K562 (cell line): ENCODE results near the gene RPUSD1. TPM values are rescaled to one million over a fixed set of nuclear protein-coding genes. Genes with fewer than 3 reads are reported as not detected.
A peak's percentile ranks its signal among the peaks of the same experiment; 100 is the strongest.

Experiments used
- BCL6 ChIP-seq: fragments of 250-450 bp; sonication (Bioruptor Pico); IDR thresholded peaks from 2 replicates; pipeline ENCODE4 v1.4.0; 2020
- BRD4 ChIP-seq: fragments of 200-600 bp; sonication (generic); IDR thresholded peaks from 2 replicates; pipeline ENCODE4 v1.6.1; 2017; ENCODE audit warnings: inconsistent platforms
- FOSL1 ChIP-seq: fragments of 200-800 bp; sonication (Bioruptor generic); conservative IDR thresholded peaks from 2 replicates; pipeline ENCODE4 v1.6.1; 2016; ENCODE audit warnings: missing genetic modification characterization, missing compliant biosample characterization
- FOXJ3 ChIP-seq: sonication (generic); formaldehyde crosslinking; IDR thresholded peaks from 2 replicates; pipeline ENCODE4 v1.4.0; 2020; ENCODE audit warnings: mild to moderate bottlenecking, missing genetic modification reagents
- GATA2 ChIP-seq: sonication (generic); formaldehyde crosslinking; IDR thresholded peaks from 2 replicates; pipeline ENCODE4 v1.4.0; 2020; ENCODE audit warnings: mild to moderate bottlenecking, missing genetic modification reagents
- JUND ChIP-seq, 2 experiments: IDR thresholded peaks; 2 replicates in 1 of 2; 3 replicates in 1 of 2; pipeline ENCODE4 v1.6.1; 2011; ENCODE audit warnings: borderline replicate concordance in 2 of 2, low read depth in 2 of 2, low read length in 2 of 2, improper control_type of control experiment in 1 of 2, missing biosample characterization in 1 of 2, missing genetic modification characterization in 1 of 2, missing genetic modification reagents in 1 of 2
- LEF1 ChIP-seq: fragments of 450-650 bp; IDR thresholded peaks from 2 replicates; pipeline ENCODE4 v1.6.1; 2016; ENCODE audit warnings: mild to moderate bottlenecking
- MEIS2 ChIP-seq: fragments of 450-650 bp; IDR thresholded peaks from 2 replicates; pipeline ENCODE4 v1.6.1; 2014; ENCODE audit warnings: mild to moderate bottlenecking; ENCODE audit not compliant: partially characterized antibody
- MYC ChIP-seq, 2 experiments: fragments of 250-450 bp in 1 of 2; sonication (Bioruptor Pico) in 1 of 2; IDR thresholded peaks; 2 replicates each; pipeline versions ENCODE4 v1.5.1 to v1.6.1; 2012 to 2021; ENCODE audit warnings: low read depth in 2 of 2, borderline replicate concordance in 1 of 2, improper control_type of control experiment in 1 of 2, low read length in 1 of 2, mild to moderate bottlenecking in 1 of 2, moderate library complexity in 1 of 2
- NR1H2 ChIP-seq: sonication (generic); formaldehyde crosslinking; IDR thresholded peaks from 2 replicates; pipeline ENCODE4 v1.4.0; 2020; ENCODE audit warnings: mild to moderate bottlenecking, missing genetic modification reagents
- NR3C1 ChIP-seq: sonication (generic); formaldehyde crosslinking; IDR thresholded peaks from 2 replicates; pipeline ENCODE4 v1.8.1; 2022; ENCODE audit warnings: missing genetic modification reagents
- PHF21A ChIP-seq: fragments of 450-650 bp; IDR thresholded peaks from 2 replicates; pipeline ENCODE4 v1.6.1; 2017; ENCODE audit warnings: low read depth, borderline replicate concordance
- POLR2A ChIP-seq: fragments of 450-650 bp; conservative IDR thresholded peaks from 2 replicates; pipeline ENCODE4 v1.6.1; 2016
- RFX1 ChIP-seq: fragments of 450-650 bp; IDR thresholded peaks from 2 replicates; pipeline ENCODE4 v1.6.1; 2016; ENCODE audit warnings: mild to moderate bottlenecking, moderate library complexity
- SP1 ChIP-seq: sonication (generic); formaldehyde crosslinking; IDR thresholded peaks from 2 replicates; pipeline ENCODE4 v1.8.1; 2022; ENCODE audit warnings: mild to moderate bottlenecking, missing genetic modification reagents
- TBP ChIP-seq: optimal IDR thresholded peaks from 2 replicates; pipeline ENCODE3; 2011; ENCODE audit warnings: low read depth, low read length, improper control_type of control experiment
- TSC22D4 ChIP-seq: fragments of 450-650 bp; IDR thresholded peaks from 2 replicates; pipeline ENCODE4 v1.6.1; 2016; ENCODE audit warnings: missing genetic modification characterization, missing biosample characterization, control low read depth
- ZKSCAN1 ChIP-seq: fragments of 150-350 bp; IDR thresholded peaks from 2 replicates; pipeline ENCODE4 v1.6.1; 2016; ENCODE audit warnings: low read depth, low read length
- ZNF146 ChIP-seq: IDR thresholded peaks from one replicate; pipeline ENCODE4 v1.6.1; 2018; ENCODE audit warnings: missing compliant biosample characterization; ENCODE audit not compliant: unreplicated experiment
- polyA plus RNA-seq, 8 experiments: library from polyadenylated mRNA; depleted of rRNA in 4 of 8; stranded (reverse) in 5 of 8; unstranded in 3 of 8; fragments of >200 nt; fragmentation: Nextera tagmentation in 2 of 8; fragmentation: Illumina TruSeq in 1 of 8; extraction: Ambion mirVana in 2 of 8; extraction: Trizol in 1 of 8; gene quantifications; 2 replicates each; pipeline versions ENCODE4 v1.2.1 to v1.2.3, GENCODE V29; 2011 to 2014; ENCODE audit warnings: inconsistent platforms in 1 of 8, missing spikeins in 1 of 8
- total RNA-seq, 7 experiments: library from RNA; depleted of rRNA in 6 of 7; stranded (reverse); fragments of >200 nt in 6 of 7; fragmentation: Illumina TruSeq in 2 of 7; extraction: Trizol in 2 of 7; gene quantifications; 2 replicates each; pipeline versions ENCODE4 v1.2.1 to v1.2.3, GENCODE V29; 2011 to 2021; ENCODE audit warnings: low replicate concordance in 1 of 7
- TF ChIP-seq, protein P1 (sequence below), 2 experiments: fragments of 450-650 bp in 1 of 2; sonication (generic) in 1 of 2; formaldehyde crosslinking in 1 of 2; IDR thresholded peaks in 1 of 2; conservative IDR thresholded peaks in 1 of 2; 2 replicates each; pipeline versions ENCODE4 v1.6.1 to v1.8.1; 2016 to 2023; ENCODE audit warnings: mild to moderate bottlenecking in 2 of 2, moderate library complexity in 2 of 2, inconsistent platforms in 1 of 2, missing genetic modification reagents in 1 of 2
- TF ChIP-seq, protein P2 (sequence below), 2 experiments: fragments of 450-650 bp; conservative IDR thresholded peaks; 2 replicates each; pipeline ENCODE4 v1.6.1; 2017; ENCODE audit warnings: mild to moderate bottlenecking in 2 of 2, moderate library complexity in 2 of 2
- TF ChIP-seq, protein P3 (sequence below): sonication (generic); formaldehyde crosslinking; IDR thresholded peaks from 2 replicates; pipeline ENCODE4 v1.8.0; 2022; ENCODE audit warnings: mild to moderate bottlenecking, missing genetic modification reagents
- TF ChIP-seq, protein P4 (sequence below): fragments of 450-650 bp; formaldehyde crosslinking; IDR thresholded peaks from 2 replicates; pipeline ENCODE4 v1.4.0; 2020; ENCODE audit warnings: mild to moderate bottlenecking, moderate library complexity

Gene RPUSD1
- total and polyA plus RNA-seq, 9 of the 15 experiments (the other 6 are each of a cell fraction or from before 2014, with no cell fraction given) = 0.45 to 56.6 (median 12.0) TPM

DNA sequence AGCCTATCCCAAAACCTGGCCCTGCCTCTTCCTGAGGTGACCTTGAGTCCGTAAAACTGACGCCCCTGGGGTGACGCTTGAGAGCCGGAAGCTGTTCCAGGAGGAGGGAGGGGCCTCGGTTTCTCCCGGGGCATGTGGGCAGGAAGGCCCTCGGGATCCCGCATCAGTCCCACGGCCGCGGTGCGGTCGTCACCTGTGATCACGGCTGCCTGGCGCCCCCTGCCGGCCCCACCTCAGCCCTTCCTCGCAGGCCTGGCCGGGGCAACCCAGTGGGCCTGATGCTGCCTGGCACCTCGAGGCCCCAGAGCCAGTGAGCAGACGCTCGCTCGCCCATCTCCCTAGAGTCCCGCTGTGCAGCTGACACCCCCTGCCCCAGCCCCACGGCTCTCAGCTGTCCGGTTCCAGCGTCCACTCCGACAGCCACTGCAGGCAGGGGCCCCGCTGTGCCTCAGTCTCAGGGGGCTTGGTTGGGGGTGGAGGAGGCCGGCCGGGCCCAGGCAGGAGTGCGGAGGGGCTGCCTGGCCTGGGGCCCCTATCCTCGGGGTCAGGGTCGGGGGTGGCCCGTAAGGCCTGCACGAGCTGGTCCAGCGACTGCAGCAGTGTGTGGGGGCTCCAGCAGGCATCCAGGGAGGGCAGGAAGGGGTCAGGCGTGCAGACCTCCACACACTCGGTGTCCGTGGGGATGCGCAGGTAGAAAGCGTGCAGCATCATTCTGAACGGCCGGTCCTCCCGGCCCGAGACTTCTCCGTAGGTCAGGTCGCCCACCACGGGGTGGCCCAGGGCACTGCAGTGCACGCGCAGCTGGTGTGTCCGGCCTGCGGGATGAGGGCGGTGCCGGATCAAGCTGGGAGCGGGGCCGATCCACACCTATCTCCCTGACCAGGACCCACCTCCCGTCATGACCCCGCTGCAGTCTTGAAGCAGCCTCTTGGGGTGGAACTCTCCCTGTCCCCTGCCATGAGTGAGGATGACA is 2.3 kb downstream of the RPUSD1 start (continued):
- TF ChIP-seq SP1 (CRISPR knock-in tag) (peak; percentile 60; the same call in 1 of the 2 replicates), NR3C1 (CRISPR knock-in tag) (peak; percentile 39; the same call in 1 of the 2 replicates), RFX1 (no peak), BRD4 (no peak), TSC22D4 (tag) (no peak), GATA2 (no peak), JUND (IDR thresholded peaks at IDR 0.05; ENCODE audit: borderline replicate concordance, low read depth, low read length) (no peak), JUND (tag; IDR thresholded peaks at IDR 0.05; ENCODE audit: borderline replicate concordance, low read depth, low read length) (no peak; the same call in 2 of the 3 replicates), BCL6 (CRISPR knock-in tag) (no peak), NR1H2 (CRISPR knock-in tag) (no peak), FOSL1 (tag) (no peak), TBP (no peak), POLR2A (no peak), ZKSCAN1 (no peak), LEF1 (no peak), MYC (IDR thresholded peaks at IDR 0.05; ENCODE audit: low read depth, low read length) (peak; percentile 18; the same call in 1 of the 2 replicates), MYC (CRISPR knock-in tag; IDR thresholded peaks at IDR 0.05; ENCODE audit: borderline replicate concordance, low read depth) (no peak), PHF21A (no peak), ZNF146 (no peak), MEIS2 (no peak), FOXJ3 (CRISPR knock-in tag) (no peak)
- TF ChIP-seq, protein P1, sequence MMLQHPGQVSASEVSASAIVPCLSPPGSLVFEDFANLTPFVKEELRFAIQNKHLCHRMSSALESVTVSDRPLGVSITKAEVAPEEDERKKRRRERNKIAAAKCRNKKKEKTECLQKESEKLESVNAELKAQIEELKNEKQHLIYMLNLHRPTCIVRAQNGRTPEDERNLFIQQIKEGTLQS (IDR thresholded peaks at IDR 0.05) = no peak
- TF ChIP-seq, protein P1 (CRISPR knock-in tag; conservative IDR thresholded peaks at IDR 0.05) = no peak
- TF ChIP-seq, protein P2, sequence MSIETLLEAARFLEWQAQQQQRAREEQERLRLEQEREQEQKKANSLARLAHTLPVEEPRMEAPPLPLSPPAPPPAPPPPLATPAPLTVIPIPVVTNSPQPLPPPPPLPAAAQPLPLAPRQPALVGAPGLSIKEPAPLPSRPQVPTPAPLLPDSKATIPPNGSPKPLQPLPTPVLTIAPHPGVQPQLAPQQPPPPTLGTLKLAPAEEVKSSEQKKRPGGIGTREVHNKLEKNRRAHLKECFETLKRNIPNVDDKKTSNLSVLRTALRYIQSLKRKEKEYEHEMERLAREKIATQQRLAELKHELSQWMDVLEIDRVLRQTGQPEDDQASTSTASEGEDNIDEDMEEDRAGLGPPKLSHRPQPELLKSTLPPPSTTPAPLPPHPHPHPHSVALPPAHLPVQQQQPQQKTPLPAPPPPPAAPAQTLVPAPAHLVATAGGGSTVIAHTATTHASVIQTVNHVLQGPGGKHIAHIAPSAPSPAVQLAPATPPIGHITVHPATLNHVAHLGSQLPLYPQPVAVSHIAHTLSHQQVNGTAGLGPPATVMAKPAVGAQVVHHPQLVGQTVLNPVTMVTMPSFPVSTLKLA (conservative IDR thresholded peaks at IDR 0.05) = peak in 1 of 2 experiments; percentile 32; a peak in 1 of 4 replicates
- TF ChIP-seq, protein P3, sequence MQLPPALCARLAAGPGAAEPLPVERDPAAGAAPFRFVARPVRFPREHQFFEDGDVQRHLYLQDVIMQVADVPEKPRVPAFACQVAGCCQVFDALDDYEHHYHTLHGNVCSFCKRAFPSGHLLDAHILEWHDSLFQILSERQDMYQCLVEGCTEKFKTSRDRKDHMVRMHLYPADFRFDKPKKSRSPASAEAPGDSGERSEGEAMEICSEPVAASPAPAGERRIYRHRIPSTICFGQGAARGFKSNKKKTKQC (CRISPR knock-in tag) = peak; percentile 29; the same call in 1 of the 2 replicates
- TF ChIP-seq, protein P4, sequence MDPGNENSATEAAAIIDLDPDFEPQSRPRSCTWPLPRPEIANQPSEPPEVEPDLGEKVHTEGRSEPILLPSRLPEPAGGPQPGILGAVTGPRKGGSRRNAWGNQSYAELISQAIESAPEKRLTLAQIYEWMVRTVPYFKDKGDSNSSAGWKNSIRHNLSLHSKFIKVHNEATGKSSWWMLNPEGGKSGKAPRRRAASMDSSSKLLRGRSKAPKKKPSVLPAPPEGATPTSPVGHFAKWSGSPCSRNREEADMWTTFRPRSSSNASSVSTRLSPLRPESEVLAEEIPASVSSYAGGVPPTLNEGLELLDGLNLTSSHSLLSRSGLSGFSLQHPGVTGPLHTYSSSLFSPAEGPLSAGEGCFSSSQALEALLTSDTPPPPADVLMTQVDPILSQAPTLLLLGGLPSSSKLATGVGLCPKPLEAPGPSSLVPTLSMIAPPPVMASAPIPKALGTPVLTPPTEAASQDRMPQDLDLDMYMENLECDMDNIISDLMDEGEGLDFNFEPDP (CRISPR knock-in tag) = no peak
